CD1c-positive myeloid dendritic cell (primary cell): Measurements from ENCODE around the gene DENND6A.

Experiments used
- DNase-seq: peaks from one replicate; pipeline ENCODE4 v3.0.0-alpha.2; 2016; ENCODE audit errors: extremely low spot score

The DENND6A gene

GRCh38 chr3:57575966-57576626, 116.8 kb downstream of the DENND6A start:
- no peak for DNase-seq
